Lower leg skin (tissue), 3 donors: ENCODE measurements around the gene FAF2.

Source experiments
- CTCF ChIP-seq, 3 donors: fragments of 450-650 bp; IDR thresholded peaks; one replicate each; pipeline ENCODE4 v1.5.1; 2016; ENCODE audit warnings: antibody characterized with exemption in 3 of 3, mild to moderate bottlenecking in 3 of 3, moderate library complexity in 2 of 3
- POLR2A ChIP-seq, 2 donors: fragments of 450-650 bp; IDR thresholded peaks; one replicate each; pipeline ENCODE4 v1.6.1; 2016 to 2017; ENCODE audit warnings: antibody characterized with exemption in 2 of 2, mild to moderate bottlenecking in 1 of 2, moderate library complexity in 1 of 2

GRCh38 chr5:176525677-176526076 lies 77.5 kb downstream of the FAF2 start:
- TF ChIP-seq CTCF (IDR thresholded peaks at IDR 0.05): no peak
- no peak for TF ChIP-seq POLR2A (IDR thresholded peaks at IDR 0.05)
